DND-41 (cell line): ENCODE measurements around the gene STK32C.

ENCODE experiments used
- EZH2 ChIP-seq: IDR thresholded peaks from 3 replicates; pipeline ENCODE4 v1.6.1; 2012; ENCODE audit warnings: borderline replicate concordance, low read depth, mild to moderate bottlenecking, moderate library complexity, low read length, inconsistent platforms; ENCODE audit not compliant: severe bottlenecking
- TF ChIP-seq, protein P1 (sequence below): IDR thresholded peaks from 2 replicates; pipeline ENCODE4 v1.5.1; 2012; ENCODE audit warnings: borderline replicate concordance, low read length, moderate library complexity, mild to moderate bottlenecking; ENCODE audit not compliant: poor library complexity, severe bottlenecking; ENCODE audit errors: extremely low read depth

DNA sequence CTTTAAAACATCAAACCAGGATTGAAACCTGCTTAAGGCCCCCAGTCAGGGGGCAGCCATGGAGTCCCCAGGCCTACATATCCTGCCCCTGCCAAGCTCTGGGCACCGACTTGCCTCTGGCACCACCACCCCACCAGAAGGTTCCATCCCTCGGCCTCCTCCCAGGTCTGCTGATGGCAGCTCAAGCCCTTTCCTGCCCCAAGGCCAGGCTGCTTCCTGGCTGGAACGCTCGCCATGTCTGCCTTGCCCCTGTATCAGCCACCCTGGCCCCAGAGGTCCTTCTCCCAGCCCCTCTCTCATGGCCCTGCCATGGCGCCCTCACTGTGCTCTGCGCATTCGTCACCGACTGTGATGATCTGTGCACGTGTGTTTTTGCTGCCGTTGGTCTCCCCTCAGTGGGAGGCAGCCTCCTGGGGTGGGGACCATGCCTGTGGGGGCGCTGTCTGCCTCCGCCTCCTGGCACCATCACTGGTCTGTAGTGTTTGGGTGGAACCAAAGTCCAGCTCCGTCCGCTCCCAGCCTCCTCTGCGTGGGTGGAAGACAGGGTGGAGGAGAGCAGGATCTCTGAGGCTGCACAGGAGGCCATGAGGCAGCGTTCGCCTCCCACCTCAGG lies 117.8 kb downstream of the STK32C start:
- TF ChIP-seq, protein P1, sequence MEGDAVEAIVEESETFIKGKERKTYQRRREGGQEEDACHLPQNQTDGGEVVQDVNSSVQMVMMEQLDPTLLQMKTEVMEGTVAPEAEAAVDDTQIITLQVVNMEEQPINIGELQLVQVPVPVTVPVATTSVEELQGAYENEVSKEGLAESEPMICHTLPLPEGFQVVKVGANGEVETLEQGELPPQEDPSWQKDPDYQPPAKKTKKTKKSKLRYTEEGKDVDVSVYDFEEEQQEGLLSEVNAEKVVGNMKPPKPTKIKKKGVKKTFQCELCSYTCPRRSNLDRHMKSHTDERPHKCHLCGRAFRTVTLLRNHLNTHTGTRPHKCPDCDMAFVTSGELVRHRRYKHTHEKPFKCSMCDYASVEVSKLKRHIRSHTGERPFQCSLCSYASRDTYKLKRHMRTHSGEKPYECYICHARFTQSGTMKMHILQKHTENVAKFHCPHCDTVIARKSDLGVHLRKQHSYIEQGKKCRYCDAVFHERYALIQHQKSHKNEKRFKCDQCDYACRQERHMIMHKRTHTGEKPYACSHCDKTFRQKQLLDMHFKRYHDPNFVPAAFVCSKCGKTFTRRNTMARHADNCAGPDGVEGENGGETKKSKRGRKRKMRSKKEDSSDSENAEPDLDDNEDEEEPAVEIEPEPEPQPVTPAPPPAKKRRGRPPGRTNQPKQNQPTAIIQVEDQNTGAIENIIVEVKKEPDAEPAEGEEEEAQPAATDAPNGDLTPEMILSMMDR, result no peak
- no peak for TF ChIP-seq EZH2
